Keratinocyte (primary cell): Measurements from ENCODE around the gene PRKCD. TPM values are rescaled to one million over a fixed set of nuclear protein-coding genes. Genes with fewer than 3 reads are reported as not detected.

ENCODE experiments used
- DNase-seq: peaks from one replicate; pipeline ENCODE4 v3.0.0-alpha.2; 2011; ENCODE audit warnings: low read depth, missing footprints, low spot score
- FAIRE-seq: peaks from 2 replicates; lab custom pipeline; 2011; peaks lifted over from hg19 to GRCh38; lab: Jason Lieb, UNC
- H2AFZ ChIP-seq: 2 replicates; pipeline ENCODE4 v1.6.0; 2012; ENCODE audit warnings: low read length, control low read depth, inconsistent platforms; ENCODE audit not compliant: control insufficient read depth
- H3K27ac ChIP-seq: 2 replicates; pipeline ENCODE4 v1.5.1; 2011; ENCODE audit warnings: low read length; ENCODE audit not compliant: control insufficient read depth, insufficient read depth
- H3K27me3 ChIP-seq: 3 replicates; pipeline ENCODE4 v1.6.0; 2011; ENCODE audit warnings: low read length; ENCODE audit not compliant: control insufficient read depth, insufficient read depth; ENCODE audit errors: extremely low read depth
- H3K36me3 ChIP-seq, 2 experiments: 2 replicates in 1 of 2; 3 replicates in 1 of 2; pipeline ENCODE4 v1.5.1; 2011; ENCODE audit warnings: low read length in 2 of 2, mild to moderate bottlenecking in 1 of 2; ENCODE audit not compliant: control insufficient read depth in 2 of 2, insufficient read depth in 2 of 2; ENCODE audit errors: extremely low read depth in 1 of 2
- H3K4me1 ChIP-seq: 3 replicates; pipeline ENCODE4 v1.5.1; 2011; ENCODE audit warnings: low read length; ENCODE audit not compliant: control insufficient read depth, insufficient read depth; ENCODE audit errors: extremely low read depth
- H3K4me2 ChIP-seq: 3 replicates; pipeline ENCODE4 v1.6.0; 2011; ENCODE audit warnings: low read depth, low read length; ENCODE audit not compliant: control insufficient read depth, insufficient read depth; ENCODE audit errors: extremely low read depth
- H3K4me3 ChIP-seq, 3 experiments: fragments of 200-600 bp in 1 of 3; sonication (generic) in 1 of 3; 2 replicates in 2 of 3; 3 replicates in 1 of 3; pipeline ENCODE4 v1.5.1; 2011 to 2016; ENCODE audit warnings: low read length in 3 of 3, mild to moderate bottlenecking in 3 of 3, control low read depth in 2 of 3, inconsistent platforms in 1 of 3, low read depth in 1 of 3, mixed read lengths in 1 of 3, mixed run types in 1 of 3, moderate library complexity in 1 of 3; ENCODE audit not compliant: control insufficient read depth in 2 of 3, insufficient read depth in 2 of 3; ENCODE audit errors: extremely low read depth in 1 of 3
- H3K79me2 ChIP-seq: 2 replicates; pipeline ENCODE4 v1.6.0; 2012; ENCODE audit warnings: low read length; ENCODE audit not compliant: control insufficient read depth, insufficient read depth
- H3K9ac ChIP-seq: 3 replicates; pipeline ENCODE4 v1.6.0; 2011; ENCODE audit warnings: low read length; ENCODE audit not compliant: control insufficient read depth, insufficient read depth; ENCODE audit errors: extremely low read depth
- H3K9me1 ChIP-seq: 3 replicates; pipeline ENCODE4 v1.6.0; 2011; ENCODE audit warnings: low read length; ENCODE audit not compliant: control insufficient read depth, insufficient read depth; ENCODE audit errors: extremely low read depth
- H3K9me3 ChIP-seq: 2 replicates; pipeline ENCODE4 v1.5.1; 2012; ENCODE audit warnings: low read depth, low read length; ENCODE audit not compliant: control insufficient read depth
- H4K20me1 ChIP-seq: 3 replicates; pipeline ENCODE4 v1.6.0; 2011; ENCODE audit warnings: low read length; ENCODE audit not compliant: control insufficient read depth, insufficient read depth; ENCODE audit errors: extremely low read depth
- EZH2 ChIP-seq: IDR thresholded peaks from one replicate; pipeline ENCODE4 v1.6.1; 2012; ENCODE audit warnings: inconsistent platforms, mild to moderate bottlenecking, low read length, moderate library complexity
- dilution Hi-C: fragments of 300-500 bp; cut with MboI; formaldehyde crosslinking; loops from one replicate; pipeline ENCODE4 v1.7.0; 2020; ENCODE audit warnings: low sequenced_read_pairs; ENCODE audit not compliant: extremely low pct_ligation_motif_present
- polyA plus RNA-seq, 5 experiments: library from polyadenylated mRNA; depleted of rRNA in 3 of 5; stranded (reverse) in 3 of 5; stranded (forward) in 1 of 5; unstranded in 1 of 5; fragments of >200 nt; gene quantifications; 1 replicate in 1 of 5; 2 replicates in 3 of 5; 3 replicates in 1 of 5; pipeline versions ENCODE4 v1.2.1 to v1.2.3, GENCODE V29; 2011 to 2012; ENCODE audit warnings: missing spikeins in 2 of 5, low read depth in 1 of 5, low replicate concordance in 1 of 5
- TF ChIP-seq, protein P1 (sequence below), 3 experiments: IDR thresholded peaks in 1 of 3; conservative IDR thresholded peaks in 1 of 3; optimal IDR thresholded peaks in 1 of 3; 2 replicates in 2 of 3; 3 replicates in 1 of 3; pipeline versions ENCODE3 to v1.5.1; 2011; ENCODE audit warnings: low read length in 3 of 3, mild to moderate bottlenecking in 3 of 3, moderate library complexity in 2 of 3, control low read depth in 1 of 3, inconsistent platforms in 1 of 3; ENCODE audit not compliant: insufficient read depth in 2 of 3; ENCODE audit errors: extremely low read depth in 1 of 3

The PRKCD gene
- polyA plus RNA-seq, 1 donor (not counting 4 experiments of a cell fraction or from before 2014, with no cell fraction given), result 25.1 TPM

DNA sequence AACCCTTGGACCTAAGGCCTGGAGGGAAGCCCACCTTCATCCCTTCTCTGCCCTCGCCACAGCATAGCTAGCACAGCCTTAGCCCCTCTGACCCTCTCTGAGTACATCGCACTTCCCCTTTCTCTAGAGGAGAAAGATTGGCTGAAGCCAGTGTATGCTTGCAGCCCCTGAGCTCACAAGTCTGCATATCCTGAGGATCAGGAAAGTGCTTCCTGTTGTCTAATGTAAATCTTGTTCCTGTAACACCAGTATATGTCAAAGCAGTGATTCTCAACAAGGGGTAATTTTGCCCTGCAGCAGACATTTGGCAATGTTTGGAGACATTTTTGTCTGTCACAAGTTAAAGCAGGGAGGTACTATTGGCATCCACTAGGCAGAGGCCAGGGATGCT lies 2.2 kb upstream of the PRKCD start:
- H3K9me1 ChIP-seq, result peaks cover 2% of the 10 kb centered on the region
- no peak overlapping the region for H3K4me3 ChIP-seq
- peaks cover 29% of the 10 kb centered on the region for H3K4me1 ChIP-seq
- FAIRE-seq (no peak), DNase-seq (no peak)
- H3K36me3 ChIP-seq, result no peaks in the 10 kb centered on the region
- dilution Hi-C loops, result no loop called here
- no peak overlapping the region for H3K9ac ChIP-seq
- H3K79me2 ChIP-seq, result peaks cover 16% of the 10 kb centered on the region
- peaks cover 27% of the 10 kb centered on the region for H3K27me3 ChIP-seq
- peaks cover 4% of the 10 kb centered on the region for H4K20me1 ChIP-seq
- no peak overlapping the region for H3K4me2 ChIP-seq
- no peak overlapping the region for H3K27ac ChIP-seq
- no peak overlapping the region for H2AFZ ChIP-seq
- no peaks in the 10 kb centered on the region for H3K9me3 ChIP-seq
- TF ChIP-seq EZH2, result no peak
- TF ChIP-seq, protein P1, sequence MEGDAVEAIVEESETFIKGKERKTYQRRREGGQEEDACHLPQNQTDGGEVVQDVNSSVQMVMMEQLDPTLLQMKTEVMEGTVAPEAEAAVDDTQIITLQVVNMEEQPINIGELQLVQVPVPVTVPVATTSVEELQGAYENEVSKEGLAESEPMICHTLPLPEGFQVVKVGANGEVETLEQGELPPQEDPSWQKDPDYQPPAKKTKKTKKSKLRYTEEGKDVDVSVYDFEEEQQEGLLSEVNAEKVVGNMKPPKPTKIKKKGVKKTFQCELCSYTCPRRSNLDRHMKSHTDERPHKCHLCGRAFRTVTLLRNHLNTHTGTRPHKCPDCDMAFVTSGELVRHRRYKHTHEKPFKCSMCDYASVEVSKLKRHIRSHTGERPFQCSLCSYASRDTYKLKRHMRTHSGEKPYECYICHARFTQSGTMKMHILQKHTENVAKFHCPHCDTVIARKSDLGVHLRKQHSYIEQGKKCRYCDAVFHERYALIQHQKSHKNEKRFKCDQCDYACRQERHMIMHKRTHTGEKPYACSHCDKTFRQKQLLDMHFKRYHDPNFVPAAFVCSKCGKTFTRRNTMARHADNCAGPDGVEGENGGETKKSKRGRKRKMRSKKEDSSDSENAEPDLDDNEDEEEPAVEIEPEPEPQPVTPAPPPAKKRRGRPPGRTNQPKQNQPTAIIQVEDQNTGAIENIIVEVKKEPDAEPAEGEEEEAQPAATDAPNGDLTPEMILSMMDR (optimal IDR thresholded peaks at IDR 0.05 in 1 of 3, IDR thresholded peaks at IDR 0.05 in 1 of 3, conservative IDR thresholded peaks at IDR 0.05 in 1 of 3; ENCODE audit: extremely low read depth in 1 of 3, insufficient read depth in 2 of 3, low read length in 3 of 3), result no peak

- Histone ChIP-seq H3K27ac (no peak overlapping the region), H3K36me3 (no peaks in the 10 kb centered on the region), H3K27me3 (peaks cover 27% of the 10 kb centered on the region), H2AFZ (no peak overlapping the region), H3K4me3 (no peak overlapping the region), H4K20me1 (peaks cover 4% of the 10 kb centered on the region), H3K9me1 (peaks cover 2% of the 10 kb centered on the region), H3K4me1 (peaks cover 27% of the 10 kb centered on the region), H3K9me3 (no peaks in the 10 kb centered on the region), H3K4me2 (no peak overlapping the region), H3K9ac (no peak overlapping the region), H3K79me2 (peaks cover 16% of the 10 kb centered on the region)
- DNase-seq (no peak), FAIRE-seq (no peak)
- TF ChIP-seq, protein P1 (optimal IDR thresholded peaks at IDR 0.05 in 1 of 3, IDR thresholded peaks at IDR 0.05 in 1 of 3, conservative IDR thresholded peaks at IDR 0.05 in 1 of 3; ENCODE audit: extremely low read depth in 1 of 3, insufficient read depth in 2 of 3, low read length in 3 of 3), result no peak
- dilution Hi-C loops, result no loop called here
These were observed 1.6 kb upstream of the PRKCD start for GRCh38 chr3:53159156-53160060.
